Neural progenitor cell (in vitro differentiated cells): ENCODE results near the gene HDAC4.

Experiments used
- CTCF ChIP-seq: fragments of 200-600 bp; sonication (generic); IDR thresholded peaks from 2 replicates; pipeline ENCODE4 v1.5.1; 2017; ENCODE audit warnings: antibody characterized with exemption, mild to moderate bottlenecking
- EZH2 ChIP-seq: fragments of 200-600 bp; sonication (generic); IDR thresholded peaks from 2 replicates; pipeline ENCODE4 v1.6.1; 2017; ENCODE audit warnings: antibody characterized with exemption, mild to moderate bottlenecking, moderate library complexity

GRCh38 chr2:239263669-239264491 lies 136.9 kb downstream of the HDAC4 start:
- no peak for TF ChIP-seq CTCF
- no peak for TF ChIP-seq EZH2
